Kasumi-1 (cell line): ENCODE measurements around the gene PRR5.
A peak's percentile ranks its signal among the peaks of the same experiment; 100 is the strongest.
"Not testable (repeated sequence)": the region's sequence is repeated elsewhere in the genome, so short reads cannot be mapped to it uniquely, and the experiment has no call there.

Experiments used
- DNase-seq, 2 experiments: peaks; one replicate each; lab custom pipeline; 2025; lab: John Stamatoyannopoulos, UW

Gene PRR5

DNA sequence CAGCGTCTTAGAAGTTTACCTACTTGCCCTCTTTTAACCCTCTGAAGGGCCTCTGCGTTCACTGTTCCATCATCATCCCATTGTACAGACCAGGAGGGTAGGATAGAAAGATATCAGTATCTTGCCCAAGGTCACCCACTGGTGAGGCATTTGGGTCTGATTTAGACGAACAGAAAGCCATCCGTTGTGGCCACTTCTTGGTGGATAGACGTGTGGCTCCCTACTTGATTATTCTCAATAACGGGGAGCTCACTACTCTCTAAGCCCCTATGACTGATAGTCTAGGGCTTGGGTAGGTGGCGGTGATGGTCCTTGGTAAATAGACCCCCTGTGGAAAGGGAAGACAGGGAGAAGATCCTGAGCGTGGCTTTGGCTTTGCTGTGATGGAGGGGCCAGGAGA, 28.6 kb upstream of the PRR5 start:
- DNase-seq: no peak

DNA sequence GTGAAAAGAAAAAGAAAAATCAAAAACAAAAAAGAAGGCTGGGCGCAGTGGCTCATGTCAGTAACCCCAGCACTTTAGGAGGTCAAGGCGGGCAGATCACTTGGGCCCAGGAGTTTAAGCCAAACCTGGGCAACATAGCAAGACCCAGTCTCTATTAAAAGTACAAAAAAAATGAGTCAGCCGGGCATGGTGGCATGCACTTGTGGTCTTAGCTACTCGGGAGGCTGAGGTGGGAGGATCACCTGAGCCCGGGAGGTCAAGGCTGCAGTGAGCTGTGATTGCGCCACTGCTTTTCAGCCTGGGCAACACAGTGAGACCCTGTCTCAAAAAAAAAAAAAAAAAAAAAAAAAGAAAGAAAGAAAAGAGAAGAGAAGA, 26.0 kb upstream of the PRR5 start:
- not testable (repeated sequence) for DNase-seq

DNA sequence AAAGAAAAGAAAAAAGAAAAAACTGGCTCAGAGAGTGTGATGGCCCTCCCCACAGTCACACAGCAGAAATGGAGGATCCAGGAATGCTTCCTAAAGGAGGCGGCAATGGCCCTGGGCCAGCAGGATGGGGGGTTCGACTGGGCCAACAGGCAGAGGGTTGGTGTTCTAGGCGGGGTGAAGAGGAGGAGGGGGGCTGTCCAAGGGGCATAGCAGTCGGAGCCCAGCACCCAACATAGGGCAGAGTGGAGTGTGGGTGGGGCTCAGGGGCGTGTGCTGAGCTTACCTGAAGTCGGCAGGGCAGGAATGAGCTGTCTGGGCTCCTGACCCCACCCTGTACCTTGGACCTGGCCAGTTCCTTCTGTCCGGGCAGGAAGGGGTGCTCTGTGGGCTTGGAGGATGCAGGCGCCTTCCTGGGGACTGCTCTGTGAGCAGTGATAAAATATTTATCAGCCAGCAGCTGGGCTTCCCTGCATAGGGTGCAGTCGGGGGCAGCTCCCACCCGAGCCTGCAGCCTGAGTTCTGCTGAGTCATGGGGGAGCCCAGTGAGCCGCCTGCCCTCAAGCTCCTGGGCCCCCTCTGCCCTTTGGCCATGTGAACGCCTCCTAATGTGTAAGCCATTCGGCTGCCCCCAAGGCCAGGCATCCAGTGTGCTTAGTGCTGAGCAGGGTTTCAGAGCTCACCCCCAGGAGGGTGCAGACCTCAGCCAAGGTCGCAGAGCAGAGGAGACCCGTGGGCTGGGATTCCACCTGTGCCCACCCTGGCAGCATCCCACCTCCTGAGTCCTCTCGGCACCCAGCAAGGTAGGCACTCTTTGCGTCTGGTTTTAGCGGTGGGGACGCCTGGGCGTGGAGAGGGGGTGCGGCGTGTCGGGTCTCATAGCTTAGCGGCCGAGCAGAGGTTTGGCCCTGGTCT, 25.3 kb upstream of the PRR5 start:
- DNase-seq: peak in 1 of 2 experiments; percentile 10

DNA sequence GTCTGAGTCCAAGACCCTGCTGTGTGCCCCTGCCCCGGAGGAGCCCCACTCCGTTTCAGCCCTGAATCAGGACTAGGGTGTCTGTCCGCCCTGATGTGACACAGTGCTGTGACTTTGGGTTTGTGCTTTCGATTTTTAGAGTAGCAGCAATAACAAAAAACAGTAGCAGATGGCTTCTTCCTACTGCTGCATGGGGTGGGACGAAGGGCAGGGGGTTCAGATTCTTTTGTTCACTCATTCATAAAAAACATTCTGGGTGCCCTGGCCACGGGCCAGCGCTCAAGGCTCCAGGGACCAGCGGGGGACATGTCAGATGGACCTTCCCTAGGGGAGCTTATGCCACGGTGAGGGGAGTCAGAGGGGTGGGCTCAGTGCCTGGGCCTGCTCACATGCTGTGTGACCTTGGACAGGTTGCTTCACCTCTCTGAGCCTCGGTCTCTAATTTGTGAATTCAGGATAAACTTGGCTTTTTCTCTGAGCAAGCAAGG, 24.6 kb upstream of the PRR5 start:
- DNase-seq: no peak

DNA sequence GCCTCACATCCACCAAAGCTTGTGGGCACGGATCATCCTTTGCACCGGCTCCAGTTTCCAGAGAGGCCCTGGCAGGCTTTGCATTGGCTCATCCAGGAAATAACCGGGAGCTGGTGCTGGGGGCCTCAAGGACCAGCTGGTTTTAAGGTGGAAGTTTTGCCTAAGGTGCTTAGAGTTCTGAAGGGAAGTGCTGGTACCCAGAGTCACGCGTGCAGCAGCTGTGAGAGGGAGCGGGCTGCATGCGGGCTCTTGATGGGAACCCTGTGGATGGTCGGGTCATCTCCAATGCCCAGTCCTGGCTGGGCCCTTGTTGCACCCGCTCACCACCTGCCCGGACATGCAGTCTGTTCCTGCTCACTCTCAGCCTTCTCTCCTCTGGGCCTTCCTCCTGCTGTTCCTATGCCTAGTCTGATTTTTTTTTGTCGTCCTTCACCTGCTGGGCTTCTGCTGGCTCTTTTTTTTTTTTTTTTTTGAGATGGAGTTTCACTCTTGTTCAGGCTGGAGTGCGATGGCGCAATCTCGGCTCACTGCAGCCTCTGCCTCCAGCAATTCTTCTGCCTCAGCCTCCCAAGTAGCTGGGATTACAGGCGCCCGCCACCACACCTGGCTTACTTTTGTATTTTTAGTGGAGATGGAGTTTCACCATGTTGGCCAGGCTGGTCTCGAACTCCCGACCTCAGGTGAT, 24.0 kb upstream of the PRR5 start:
- DNase-seq: no peak

DNA sequence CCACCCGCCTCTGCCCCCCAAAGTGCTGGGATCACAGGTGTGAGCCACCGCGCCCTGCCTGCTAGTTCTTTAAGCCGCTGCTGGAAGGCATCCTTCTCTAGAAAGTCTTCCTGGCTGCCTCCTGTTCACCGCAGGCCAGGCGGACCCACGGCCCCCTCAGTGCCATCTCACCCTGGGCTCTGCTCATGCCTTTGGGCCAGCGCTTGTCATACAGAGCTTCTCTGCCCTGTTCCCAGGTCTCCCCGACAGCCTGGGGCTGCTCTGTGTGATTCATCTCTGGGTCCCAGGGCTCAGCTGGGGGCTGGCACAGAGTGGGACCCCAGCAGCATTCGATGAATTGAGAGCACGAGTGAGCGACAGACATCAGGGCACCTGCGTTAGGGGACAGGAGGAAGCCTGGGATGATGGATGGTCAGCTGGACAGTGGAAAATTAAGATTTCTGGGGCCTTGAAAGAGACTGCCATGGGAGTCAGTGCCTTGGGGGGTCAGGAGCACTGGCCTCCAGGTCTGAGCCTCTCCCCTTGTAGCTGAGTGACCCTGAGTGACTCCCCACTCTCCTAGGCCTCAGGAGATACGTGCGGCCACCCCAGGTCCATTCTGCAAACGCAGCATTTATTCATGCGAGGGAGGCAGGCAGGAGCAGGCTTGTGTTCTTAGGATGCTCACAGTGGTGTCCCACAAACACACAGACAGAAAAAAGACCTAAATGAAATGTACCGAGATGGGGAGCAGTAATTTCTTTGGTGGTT, 23.3 kb upstream of the PRR5 start:
- DNase-seq: no peak

DNA sequence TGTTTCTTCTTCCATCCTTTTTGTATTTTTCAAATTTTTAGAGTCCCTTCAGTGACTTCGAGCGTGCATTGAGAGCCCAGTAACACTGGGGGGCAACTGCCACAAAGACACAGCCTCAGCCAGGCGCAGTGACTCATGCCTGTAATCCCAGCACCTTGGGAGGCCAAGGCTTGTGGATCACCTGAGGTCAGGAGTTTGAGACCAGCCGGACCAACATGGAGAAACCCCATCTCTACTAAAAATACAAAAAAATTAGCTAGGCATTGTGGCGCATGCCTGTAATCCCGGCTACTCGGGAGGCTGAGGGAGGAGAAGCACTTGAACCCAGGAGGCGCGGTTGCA, 22.7 kb upstream of the PRR5 start:
- not testable (repeated sequence) for DNase-seq

DNA sequence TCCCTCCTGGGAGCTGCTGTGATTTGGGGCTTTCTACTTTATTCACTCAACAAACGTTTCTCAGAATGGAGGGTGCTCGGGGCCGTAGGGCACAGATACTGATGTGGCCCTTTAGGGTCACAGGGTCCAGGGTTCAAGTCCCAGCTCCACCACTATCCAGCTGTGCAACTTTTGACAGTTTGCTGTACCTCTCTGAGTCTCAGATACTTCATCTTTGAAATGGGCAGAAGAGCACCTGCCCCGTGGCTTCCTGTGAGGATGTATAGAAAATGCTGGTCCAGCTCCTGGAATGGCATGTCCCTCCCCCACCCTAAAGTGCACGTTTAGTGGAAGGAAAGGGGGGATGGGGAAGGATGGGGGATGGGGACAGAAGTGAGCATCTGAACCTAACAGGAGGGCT, 21.9 kb upstream of the PRR5 start:
- DNase-seq: no peak

DNA sequence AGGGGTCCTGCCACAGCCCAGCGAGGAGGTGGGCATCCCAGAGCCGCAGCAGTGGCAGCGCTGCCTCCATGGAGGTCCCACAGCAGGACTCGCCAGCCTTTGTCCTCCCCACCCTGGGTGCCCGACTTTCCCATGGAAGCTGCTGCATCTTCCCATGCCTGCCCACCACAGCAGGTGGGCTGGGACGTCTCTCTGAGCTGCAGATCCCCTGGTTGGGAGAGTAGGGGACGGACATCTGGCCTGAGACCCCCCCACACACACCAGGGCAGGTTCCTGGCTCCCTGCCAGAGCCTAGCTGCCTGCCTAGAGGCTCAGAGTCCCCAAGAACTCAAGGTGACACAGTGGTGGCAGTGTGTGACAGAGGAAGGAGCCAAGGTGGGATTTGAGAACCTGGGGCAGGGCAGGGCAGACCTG, 21.5 kb upstream of the PRR5 start:
- no peak for DNase-seq

DNA sequence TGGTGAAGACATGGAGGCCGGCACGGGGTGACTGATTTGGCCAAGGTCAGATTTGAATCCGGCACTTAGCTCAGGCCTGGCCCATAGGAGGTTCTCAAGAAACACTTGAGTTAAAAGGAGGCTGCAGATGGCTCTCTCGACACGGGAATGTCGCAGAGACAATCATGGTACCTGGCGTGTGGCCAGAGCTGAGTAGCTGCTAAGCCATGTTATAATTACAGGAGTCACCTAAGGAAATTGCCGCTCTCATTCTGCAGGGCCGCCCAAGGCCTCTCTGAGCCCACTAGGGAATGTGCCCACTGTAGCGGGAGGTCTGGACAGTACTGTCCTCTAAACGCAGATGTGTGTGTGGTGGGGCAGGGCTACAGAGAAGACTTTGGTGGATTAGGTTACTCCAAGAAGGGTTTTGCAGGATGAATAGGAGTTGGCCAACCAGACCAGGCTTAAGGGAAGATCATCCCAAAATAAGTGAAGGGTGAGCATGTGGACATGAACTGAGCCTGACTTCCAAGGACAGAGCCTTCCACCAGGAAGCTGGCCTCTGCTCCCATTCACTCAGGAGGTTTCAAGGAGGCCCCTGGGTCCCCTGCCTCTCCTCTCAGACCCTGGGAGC, 19.3 kb upstream of the PRR5 start:
- DNase-seq: no peak

DNA sequence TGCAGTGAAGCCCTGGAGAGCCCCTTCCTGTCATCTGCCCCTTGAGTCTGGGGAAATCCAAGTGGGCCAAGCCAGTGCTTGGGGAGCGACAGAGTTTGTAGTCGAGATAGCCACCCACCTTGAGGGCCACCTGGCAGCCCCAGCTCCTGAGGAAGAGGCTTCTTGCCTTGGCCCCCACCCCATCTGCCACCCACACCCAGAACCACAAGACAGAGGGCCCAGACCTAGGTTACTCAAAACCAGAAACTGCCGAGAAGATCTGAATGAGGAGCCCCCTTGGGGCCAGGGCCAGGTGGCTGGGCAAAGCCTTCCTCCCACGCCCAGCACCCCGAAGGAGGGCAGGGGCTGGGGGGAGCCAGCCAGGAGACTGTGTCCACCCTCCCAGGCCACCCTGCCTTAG, 18.8 kb upstream of the PRR5 start:
- DNase-seq: no peak

DNA sequence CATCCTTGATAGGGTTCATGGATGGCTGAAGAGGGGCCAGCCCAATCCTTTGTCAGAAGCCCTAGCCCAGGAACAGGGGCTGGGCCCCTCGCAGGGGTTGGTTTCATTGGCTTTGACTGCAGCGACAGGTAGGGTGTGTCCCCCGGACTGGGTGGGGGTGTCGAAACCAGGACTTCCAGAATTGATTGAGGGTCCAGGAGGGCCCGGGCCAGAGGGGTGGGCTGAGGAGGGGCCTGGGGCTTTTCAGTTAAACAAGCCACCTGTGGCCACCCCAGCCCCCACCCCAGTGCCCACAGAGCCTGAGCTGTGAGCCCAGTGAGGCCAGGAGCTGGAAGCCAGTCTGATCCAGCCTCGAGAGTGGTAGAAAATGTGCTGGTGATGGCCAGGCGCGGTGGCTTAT, 18.1 kb upstream of the PRR5 start:
- DNase-seq: no peak

DNA sequence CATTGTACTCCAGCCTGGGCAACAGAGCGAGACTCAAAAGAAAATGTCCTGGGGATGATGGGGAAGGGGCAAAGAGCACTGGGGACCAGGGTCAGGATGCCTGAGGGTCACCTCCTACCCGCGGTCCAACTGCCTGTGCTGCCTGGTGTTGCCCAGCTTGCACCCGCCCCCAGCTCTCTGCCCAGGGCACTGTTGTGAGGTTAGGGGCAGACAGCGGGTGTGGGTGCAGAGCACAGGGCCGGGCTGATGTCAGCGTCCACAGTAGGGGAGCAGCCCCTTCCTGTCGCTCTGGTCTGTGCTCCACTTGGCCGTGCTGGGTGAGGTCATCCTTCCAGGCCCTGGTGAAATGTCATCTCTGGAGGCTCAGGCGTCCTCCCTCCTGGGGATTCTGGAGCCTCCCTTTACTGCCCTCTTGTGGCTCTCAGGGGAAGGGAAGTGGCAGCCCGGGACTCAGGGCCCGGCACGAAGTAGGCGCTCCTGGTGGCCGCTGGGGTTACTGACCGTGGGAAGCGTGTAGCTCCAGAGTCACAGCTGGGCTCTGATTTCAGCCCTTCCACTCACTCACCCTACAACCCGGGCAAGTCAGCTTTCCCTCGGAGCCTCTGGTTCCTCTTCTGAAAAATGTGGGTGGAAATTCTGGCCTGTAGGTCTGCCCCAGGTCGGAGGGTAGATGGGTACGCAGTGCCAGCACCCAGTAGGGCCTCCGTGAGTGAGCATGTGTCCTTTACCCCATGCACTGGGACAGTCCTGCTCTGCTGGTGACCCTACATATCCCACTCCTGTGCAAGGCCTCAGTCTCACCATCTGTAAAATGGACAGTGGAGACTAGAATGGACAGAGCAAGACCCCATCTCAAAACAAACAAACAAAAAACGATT, 17.3 kb upstream of the PRR5 start:
- peak; percentile 89 for DNase-seq

DNA sequence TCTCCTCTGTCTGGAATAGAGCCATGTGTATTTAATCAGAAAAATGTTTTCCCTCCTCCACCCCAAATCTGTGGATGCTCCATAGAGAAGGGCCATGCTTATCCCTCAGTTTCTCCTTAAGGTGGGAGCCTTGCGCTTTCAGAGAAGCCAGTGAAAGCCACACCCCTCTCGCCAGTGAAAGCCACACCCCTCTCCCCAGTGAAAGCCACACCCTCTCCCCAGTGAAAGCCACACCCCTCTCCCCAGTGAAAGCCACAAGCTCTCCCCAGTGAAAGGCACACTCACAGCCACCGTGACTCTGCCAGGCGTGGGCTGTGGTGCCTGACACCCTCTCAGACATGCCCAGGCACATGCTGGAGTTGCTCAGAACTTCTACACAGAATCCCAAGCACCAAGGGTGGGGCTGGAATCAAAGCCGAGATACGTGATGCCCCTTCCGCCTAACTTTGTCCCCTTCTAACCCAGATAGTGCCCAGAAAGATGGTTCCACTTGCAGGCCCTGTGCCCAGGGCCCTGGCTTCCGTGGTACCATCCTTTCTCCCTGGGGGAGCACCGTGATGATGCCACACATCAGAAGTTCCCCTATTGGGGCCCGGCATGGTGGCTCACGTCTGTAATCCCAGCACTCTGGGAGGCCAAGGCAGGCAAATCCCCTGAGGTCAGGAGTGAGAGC, 16.5 kb upstream of the PRR5 start:
- DNase-seq: peak in 1 of 2 experiments; percentile 19

DNA sequence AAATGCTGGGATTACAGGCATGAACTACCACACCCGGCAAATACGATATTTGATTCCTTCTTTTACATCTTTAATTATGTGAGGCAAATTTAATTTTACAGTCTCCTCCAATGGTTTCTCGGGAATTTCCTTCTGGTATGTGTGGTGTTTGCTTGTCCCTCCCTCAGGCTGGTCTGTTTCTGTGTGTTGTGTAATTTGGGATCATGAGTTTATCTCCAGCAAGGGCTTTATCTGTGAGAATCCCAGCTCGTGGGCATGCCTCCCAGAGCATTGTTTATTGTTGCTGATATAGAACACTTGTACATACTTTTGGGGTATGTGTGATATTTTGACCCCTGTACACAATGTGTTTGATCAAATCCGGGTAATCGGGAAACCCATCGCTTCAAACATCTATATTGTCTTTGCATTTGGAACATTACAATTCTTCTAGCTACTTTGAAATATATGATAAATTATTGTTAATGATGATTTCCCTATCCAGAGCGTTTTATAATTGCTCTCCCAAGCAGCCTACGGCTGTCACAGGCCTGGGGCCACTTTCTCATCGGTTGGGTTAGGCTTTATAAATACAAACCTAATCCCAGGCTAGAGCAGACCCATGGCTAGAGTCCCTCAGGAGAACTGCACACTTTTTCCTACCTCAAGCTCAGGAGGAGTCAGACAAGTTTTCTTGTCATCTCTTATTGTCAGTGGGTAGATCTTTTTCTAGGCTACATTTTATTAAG, 15.0 kb upstream of the PRR5 start:
- no peak for DNase-seq

DNA sequence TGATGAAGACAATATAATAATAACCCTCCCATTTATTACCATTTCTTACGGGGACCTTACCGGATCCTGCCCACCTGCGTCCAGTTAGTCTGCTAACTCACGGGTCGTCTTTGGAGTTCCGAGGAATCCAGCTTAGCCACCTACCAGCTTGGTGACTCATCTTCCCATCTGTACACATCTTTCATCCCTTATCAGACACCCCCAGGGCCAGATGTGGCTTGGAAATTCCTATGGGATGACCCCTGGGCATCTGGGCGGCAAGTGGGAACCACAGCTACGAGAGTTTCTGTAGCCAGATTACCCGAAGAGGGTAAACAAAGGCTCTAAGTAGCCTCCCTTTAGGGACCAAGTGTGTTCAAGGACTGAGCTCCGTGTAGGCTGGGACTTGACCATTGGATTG, 12.8 kb upstream of the PRR5 start:
- no peak for DNase-seq

DNA sequence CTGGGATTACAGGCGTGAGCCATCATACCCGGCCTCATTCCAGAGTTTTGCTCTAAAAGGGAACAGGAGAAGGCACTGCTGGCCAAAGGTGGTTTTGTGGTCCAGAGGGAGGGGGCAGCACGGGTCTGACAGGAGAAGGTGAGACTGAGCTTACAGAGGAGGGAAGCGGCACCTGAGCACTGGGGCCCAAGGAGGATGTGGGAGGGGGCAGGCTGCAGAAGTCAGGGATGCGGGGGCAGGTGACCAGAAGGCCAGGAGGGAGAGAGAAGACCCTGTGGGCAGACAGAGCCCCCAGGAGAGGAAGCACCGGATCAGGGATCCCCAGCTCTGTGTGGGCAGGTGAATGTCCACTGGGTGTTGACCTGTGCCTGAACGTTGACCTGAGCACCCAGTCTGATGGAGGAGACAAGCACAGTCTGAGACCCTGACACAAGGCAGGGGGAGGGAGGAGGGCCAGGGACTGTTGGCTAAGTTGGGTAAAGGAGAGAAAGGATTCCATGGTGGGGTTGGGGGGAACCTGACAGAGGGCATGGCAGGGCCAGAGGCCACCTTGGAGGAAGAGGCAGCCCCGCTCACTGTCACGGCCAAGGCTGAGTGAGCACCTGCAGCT, 12.0 kb upstream of the PRR5 start:
- DNase-seq: no peak

DNA sequence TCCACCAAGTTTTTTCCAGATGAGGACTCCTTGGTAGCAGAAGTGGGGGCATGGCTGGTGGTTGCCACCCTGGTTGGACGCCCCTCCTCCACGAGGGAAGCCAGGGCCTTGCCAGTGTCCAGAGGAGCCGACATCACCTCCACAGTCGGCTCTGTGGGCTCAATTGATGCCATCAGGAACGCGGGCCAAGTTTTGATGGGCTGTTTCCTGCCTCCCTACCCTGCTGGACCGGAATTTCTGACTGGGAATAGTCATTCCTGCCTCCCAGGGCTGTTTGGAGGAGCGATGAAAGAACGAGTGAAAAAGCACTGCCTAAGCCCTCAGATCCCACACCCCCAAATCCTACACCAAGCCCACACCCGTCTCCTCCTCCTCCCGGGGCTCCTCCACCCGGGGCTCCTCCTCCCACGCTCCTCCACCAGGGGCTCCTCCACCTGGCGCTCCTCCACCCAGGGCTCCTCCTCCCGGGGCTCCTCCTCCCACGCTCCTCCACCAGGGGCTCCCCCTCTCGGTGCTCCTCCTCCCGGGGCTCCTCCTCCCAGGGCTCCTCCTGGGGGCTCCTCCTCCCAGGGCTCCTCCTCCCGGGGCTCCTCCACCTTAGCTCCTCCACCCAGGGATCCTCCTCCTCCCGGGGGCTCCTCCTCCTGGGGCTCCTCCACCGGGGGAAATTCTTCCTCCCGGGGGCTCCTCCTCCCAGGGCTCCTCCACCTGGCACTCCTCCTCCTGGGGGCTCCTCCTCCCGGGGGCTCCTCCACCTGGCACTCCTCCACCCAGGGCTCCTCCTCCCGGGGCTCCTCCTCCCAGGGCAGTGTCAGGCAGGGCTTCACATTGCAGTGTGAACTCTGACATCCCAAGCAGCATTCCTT, 10.0 kb upstream of the PRR5 start:
- DNase-seq: no peak

DNA sequence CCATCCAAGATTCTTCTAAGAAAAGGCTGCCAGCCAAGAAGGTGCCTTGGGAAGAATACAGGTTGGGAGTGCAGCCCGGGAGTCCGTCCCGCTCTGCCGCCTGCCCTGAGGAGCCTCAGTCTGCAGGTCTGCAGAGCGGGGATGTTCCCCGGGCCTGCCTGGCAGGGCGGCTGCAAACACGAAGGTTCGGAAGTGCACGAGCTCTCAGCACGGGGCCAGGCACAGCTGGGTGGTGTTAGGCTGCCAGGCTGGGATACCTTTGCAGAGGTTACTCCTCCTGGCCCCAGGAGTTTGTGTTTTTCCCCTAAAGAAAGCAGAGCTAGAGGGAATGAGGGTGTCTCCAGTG, 9.4 kb upstream of the PRR5 start:
- DNase-seq: no peak
